IMR-90 (cell line): ENCODE results near the gene ZNF423. TPM values are rescaled to one million over a fixed set of nuclear protein-coding genes. Genes with fewer than 3 reads are reported as not detected.

Experiments
- ATAC-seq: fragments of 200-7000 bp; cut with Tn5 transposase; 2 replicates; pipeline ENCODE4 v1.9.1; 2020; ENCODE audit warnings: low read depth, mild to moderate bottlenecking, moderate library complexity
- BruUV-seq: library from RNA; stranded (reverse); fragments of 400-500 nt; replicated peaks from 2 replicates; lab custom pipeline; 2021; lab: Mats Ljungman, UMichigan
- CTCF ChIA-PET: fragments of 300-600 bp; formaldehyde crosslinking; extraction: SDS; loops from one replicate; lab custom pipeline; 2021; ENCODE audit warnings: antibody characterized with exemption; lab: Yijun Ruan, JAX
- POLR2A ChIA-PET: fragments of 300-600 bp; sonication (Branson Sonifier 250); formaldehyde crosslinking; loops from one replicate; lab custom pipeline; 2022; ENCODE audit warnings: antibody characterized with exemption; ENCODE audit not compliant: unreplicated experiment; lab: Charles Lee
- DNase-seq: peaks from one replicate; pipeline ENCODE4 v3.0.0; 2013
- H2AFZ ChIP-seq: replicated peaks from 2 replicates; pipeline ENCODE3; 2013; ENCODE audit warnings: low read length, mild to moderate bottlenecking; ENCODE audit not compliant: poor library complexity
- H2AK5ac ChIP-seq: 2 replicates; pipeline ENCODE4 v1.6.1; 2013; ENCODE audit warnings: low read depth, low read length, inconsistent platforms
- H2AK9ac ChIP-seq: replicated peaks from 2 replicates; pipeline ENCODE3; 2013; ENCODE audit warnings: mild to moderate bottlenecking, low read depth, low read length, moderate library complexity; ENCODE audit not compliant: poor library complexity
- H2BK120ac ChIP-seq: 2 replicates; pipeline ENCODE4 v1.6.1; 2013; ENCODE audit warnings: low read depth, low read length, inconsistent platforms
- H2BK15ac ChIP-seq: 3 replicates; pipeline ENCODE4 v1.6.1; 2013; ENCODE audit warnings: low read depth, low read length, inconsistent platforms
- H2BK20ac ChIP-seq: 2 replicates; pipeline ENCODE4 v1.6.1; 2013; ENCODE audit warnings: low read depth, mild to moderate bottlenecking, inconsistent platforms, low read length, moderate library complexity
- H2BK5ac ChIP-seq: 2 replicates; pipeline ENCODE4 v1.6.1; 2013; ENCODE audit warnings: mild to moderate bottlenecking, low read depth, low read length, inconsistent platforms; ENCODE audit not compliant: poor library complexity, severe bottlenecking
- H3K14ac ChIP-seq: replicated peaks from 2 replicates; pipeline ENCODE4 v1.6.1; 2013; ENCODE audit warnings: low read depth, low read length, inconsistent platforms
- H3K18ac ChIP-seq: 2 replicates; pipeline ENCODE4 v1.6.1; 2013; ENCODE audit warnings: low read depth, low read length, control low read depth
- H3K23ac ChIP-seq: 2 replicates; pipeline ENCODE4 v1.6.1; 2013; ENCODE audit warnings: low read depth, low read length, inconsistent platforms
- H3K27ac ChIP-seq: 2 replicates; pipeline ENCODE4 v1.5.1; 2013; ENCODE audit warnings: mild to moderate bottlenecking, control low read depth, low read length; ENCODE audit not compliant: insufficient read depth
- H3K27me3 ChIP-seq: 2 replicates; pipeline ENCODE4 v1.6.1; 2013; ENCODE audit warnings: low read length; ENCODE audit not compliant: control insufficient read depth, insufficient read depth
- H3K36me3 ChIP-seq: 2 replicates; pipeline ENCODE4 v1.6.1; 2013; ENCODE audit warnings: low read length, mixed read lengths; ENCODE audit not compliant: control insufficient read depth, insufficient read depth
- H3K4ac ChIP-seq: 2 replicates; pipeline ENCODE4 v1.6.1; 2013; ENCODE audit warnings: low read depth, low read length, inconsistent platforms
- H3K4me1 ChIP-seq: 2 replicates; pipeline ENCODE4 v1.6.1; 2013; ENCODE audit warnings: low read length, mixed read lengths; ENCODE audit not compliant: control insufficient read depth, insufficient read depth
- H3K4me2 ChIP-seq: 2 replicates; pipeline ENCODE4 v1.6.1; 2013; ENCODE audit warnings: low read depth, mild to moderate bottlenecking, control low read depth, low read length, moderate library complexity
- H3K4me3 ChIP-seq: 2 replicates; pipeline ENCODE4 v1.5.1; 2013; ENCODE audit warnings: low read depth, mild to moderate bottlenecking, control low read depth, low read length, moderate library complexity; ENCODE audit not compliant: insufficient read depth
- H3K56ac ChIP-seq: 2 replicates; pipeline ENCODE4 v1.6.1; 2013; ENCODE audit warnings: low read length, inconsistent platforms; ENCODE audit not compliant: insufficient read depth; ENCODE audit errors: extremely low read depth
- H3K79me1 ChIP-seq, 2 experiments: 2 replicates each; pipeline ENCODE4 v1.6.1; 2013; ENCODE audit warnings: low read length in 2 of 2, inconsistent platforms in 1 of 2, low read depth in 1 of 2
- H3K9ac ChIP-seq: 2 replicates; pipeline ENCODE4 v1.6.1; 2013; ENCODE audit warnings: low read depth, low read length, control low read depth
- H3K9me1 ChIP-seq: 2 replicates; pipeline ENCODE4 v1.6.1; 2013; ENCODE audit warnings: low read length, inconsistent platforms; ENCODE audit not compliant: insufficient read depth
- H3K9me3 ChIP-seq: 2 replicates; pipeline ENCODE4 v1.6.1; 2013; ENCODE audit warnings: low read length; ENCODE audit not compliant: control insufficient read depth, insufficient read depth
- H4K20me1 ChIP-seq: 2 replicates; pipeline ENCODE4 v1.6.1; 2013; ENCODE audit warnings: low read length, inconsistent platforms; ENCODE audit not compliant: insufficient read depth
- H4K5ac ChIP-seq: 2 replicates; pipeline ENCODE4 v1.6.1; 2013; ENCODE audit warnings: mild to moderate bottlenecking, low read depth, low read length, control low read depth
- H4K8ac ChIP-seq, 2 experiments: 2 replicates each; pipeline ENCODE4 v1.6.1; 2013; ENCODE audit warnings: low read depth in 2 of 2, low read length in 2 of 2, control low read depth in 1 of 2, inconsistent platforms in 1 of 2
- H4K91ac ChIP-seq: 2 replicates; pipeline ENCODE4 v1.6.1; 2013; ENCODE audit warnings: low read depth, low read length, inconsistent platforms; ENCODE audit not compliant: insufficient read depth
- MXI1 ChIP-seq: IDR thresholded peaks from 2 replicates; pipeline ENCODE4 v1.6.1; 2012; ENCODE audit warnings: low read depth, mild to moderate bottlenecking, low read length, moderate library complexity, borderline replicate concordance
- RCOR1 ChIP-seq: IDR thresholded peaks from 2 replicates; pipeline ENCODE4 v1.6.1; 2012; ENCODE audit warnings: mild to moderate bottlenecking, low read length, improper control_type of control experiment; ENCODE audit not compliant: insufficient replicate concordance
- WGBS, 2 experiments: methylation state at CpG; one replicate each; pipeline versions ENCODE4 v1.1.5 to v1.1.7; 2013; ENCODE audit warnings: missing lambda C conversion rate in 2 of 2; ENCODE audit not compliant: insufficient read length in 1 of 2; ENCODE audit errors: extremely low coverage in 2 of 2; 5-methylcytosine and 5-hydroxymethylcytosine counted together
- dilution Hi-C: fragments of 300-500 bp; cut with HindIII; formaldehyde crosslinking; loops from one replicate; pipeline ENCODE4 v1.14.3; 2018; ENCODE audit warnings: low sequenced_read_pairs; ENCODE audit not compliant: unreplicated experiment
- in situ Hi-C: fragments of 300-500 bp; cut with MboI; formaldehyde crosslinking; loops from 3 replicates; pipeline ENCODE4 v1.14.3; 2019; ENCODE audit warnings: low sequenced_read_pairs, inconsistent platforms, mixed read lengths
- intact Hi-C: fragments of 100-400 bp; cut with micrococcal nuclease; formaldehyde crosslinking; loops from 2 replicates; pipeline ENCODE4 v1.10.0; 2022
- polyA plus RNA-seq, 3 experiments: library from polyadenylated mRNA; depleted of rRNA; stranded (reverse); fragments of >200 nt; gene quantifications; 2 replicates each; pipeline ENCODE4 v1.2.3, GENCODE V29; 2012; ENCODE audit warnings: low replicate concordance in 1 of 3
- total RNA-seq: library from RNA; depleted of rRNA; stranded (reverse); fragments of >200 nt; gene quantifications from 2 replicates; pipeline ENCODE4 v1.2.3, GENCODE V29; 2012

The ZNF423 gene
- total and polyA plus RNA-seq, 2 of the 4 experiments (the other 2 are of a cell fraction), result under 0.01 to 0.10 TPM

DNA sequence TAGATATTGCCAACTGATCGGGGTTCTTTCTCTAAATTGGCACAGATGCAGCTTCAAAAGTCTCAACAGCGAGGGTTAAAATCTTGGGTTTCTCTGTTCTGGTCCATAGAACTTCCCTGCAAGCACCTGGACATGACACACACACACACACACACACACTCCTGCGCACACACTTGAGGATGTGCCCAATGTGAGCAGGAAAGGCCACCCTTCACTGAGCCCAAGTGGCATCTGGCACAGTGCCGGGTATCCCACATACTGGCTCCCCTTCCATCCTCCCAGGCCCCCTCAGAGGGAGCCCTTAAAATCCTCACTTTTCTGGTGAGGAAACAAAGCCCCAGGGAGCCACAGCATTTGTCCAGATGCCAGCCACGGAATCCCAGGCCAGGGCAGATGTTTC, 55.5 kb downstream of the ZNF423 start:
- no peak overlapping the region for H2BK15ac ChIP-seq
- no peak overlapping the region for H3K4me2 ChIP-seq
- H3K36me3 ChIP-seq, result no peaks in the 10 kb centered on the region
- H3K4me3 ChIP-seq, result no peak overlapping the region
- BruUV-seq, result no TSS peak
- no peaks in the 10 kb centered on the region for H3K9me1 ChIP-seq
- no peak overlapping the region for H2AK5ac ChIP-seq
- H2AK9ac ChIP-seq, result no peak overlapping the region
- ATAC-seq, result no peak
- intact Hi-C loops (no loop called here), dilution Hi-C loops (no loop called here), in situ Hi-C loops (no loop called here)
- no peak overlapping the region for H2BK5ac ChIP-seq
- H3K56ac ChIP-seq, result no peak overlapping the region
- 70% methylated on average over 2 of the region's 5 CpGs; no CpG with 5 or more reads in 1 of the 2 experiments for WGBS, 2 experiments
- H3K27ac ChIP-seq, result no peak overlapping the region
- H2AFZ ChIP-seq, result no peak overlapping the region
- no peak overlapping the region for H3K14ac ChIP-seq
- H2BK20ac ChIP-seq, result no peak overlapping the region
- no peak for DNase-seq
- no peak overlapping the region for H3K9ac ChIP-seq
- H4K8ac ChIP-seq, result no peak overlapping the region
- H2BK120ac ChIP-seq, result no peak overlapping the region
- H4K20me1 ChIP-seq, result no peaks in the 10 kb centered on the region
- no peak overlapping the region for H4K91ac ChIP-seq
- H3K79me1 ChIP-seq, result no peaks in the 10 kb centered on the region
- POLR2A ChIA-PET, result no interaction called here
- CTCF ChIA-PET, result no interaction called here
- 0 out of 2 replicates have a peak, but pooled peaks cover 3% of the 10 kb centered on the region for H3K27me3 ChIP-seq
- no peak overlapping the region for H3K4ac ChIP-seq
- TF ChIP-seq MXI1 (no peak), RCOR1 (no peak)
- no peaks in the 10 kb centered on the region for H3K4me1 ChIP-seq
- no peak overlapping the region for H3K23ac ChIP-seq
- H4K5ac ChIP-seq, result no peak overlapping the region
- H3K9me3 ChIP-seq, result no peaks in the 10 kb centered on the region
- no peak overlapping the region for H3K18ac ChIP-seq
